GM19043 (cell line): ENCODE measurements around the gene PAIP1.
A peak's percentile ranks its signal among the peaks of the same experiment; 100 is the strongest.
"Not testable (repeated sequence)": the region's sequence is repeated elsewhere in the genome, so short reads cannot be mapped to it uniquely, and the experiment has no call there.

Source experiments
- ATAC-seq: cut with Tn5 transposase; IDR thresholded peaks from one replicate; pipeline ENCODE4 v1.9.1; 2021; ENCODE audit warnings: low read depth; ENCODE audit not compliant: unreplicated experiment

PAIP1 gene

GRCh38 chr5:43523662-43524072 is 33.2 kb downstream of the PAIP1 start:
- no peak for ATAC-seq

DNA sequence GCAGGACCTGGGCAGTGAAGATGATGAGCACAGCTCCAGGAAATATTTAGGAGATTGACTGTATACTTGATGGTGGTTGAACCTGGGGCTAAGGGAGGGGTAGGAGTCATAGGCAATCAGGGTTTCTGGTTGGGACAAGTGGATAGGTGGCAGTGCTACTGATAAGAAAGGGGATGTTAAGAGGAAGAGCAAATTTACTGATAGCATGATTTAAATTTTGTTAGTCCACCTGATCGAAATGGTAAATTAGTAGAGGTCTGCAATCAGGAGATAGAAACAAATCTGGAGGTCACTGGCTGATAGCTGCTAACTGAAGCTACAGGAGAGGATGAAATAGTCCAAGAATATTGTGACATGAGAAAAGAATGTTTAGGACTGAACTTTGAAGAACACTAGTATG is 36.3 kb downstream of the PAIP1 start:
- no peak for ATAC-seq

GRCh38 chr5:43515678-43516048 is 41.2 kb downstream of the PAIP1 start:
- ATAC-seq: no peak

GRCh38 chr5:43514816-43515677 is 41.8 kb downstream of the PAIP1 start, which contains the start of gene C5orf34:
Gene C5orf34 (minus strand): TSS chr5:43515148. CDS start chr5:43509339, 5,809 bp downstream.
- ATAC-seq: peak; percentile 97

DNA sequence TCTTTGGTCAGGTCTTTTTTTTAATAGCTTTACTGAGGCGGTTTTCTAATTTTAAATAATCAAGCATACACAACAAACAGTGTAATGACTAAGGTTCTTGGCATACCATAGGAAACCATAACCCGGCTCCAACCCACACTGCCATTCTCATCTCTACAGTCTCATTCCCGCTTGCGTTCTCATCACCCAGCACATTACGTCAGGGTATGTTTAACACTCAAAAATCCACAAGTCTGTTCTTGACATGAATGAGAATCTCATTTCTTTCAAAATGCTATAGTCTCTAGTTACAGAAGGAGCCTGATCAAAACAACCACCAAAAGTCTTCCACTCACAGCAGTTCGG is 42.4 kb downstream of the PAIP1 start:
- ATAC-seq: peak; percentile 23

DNA sequence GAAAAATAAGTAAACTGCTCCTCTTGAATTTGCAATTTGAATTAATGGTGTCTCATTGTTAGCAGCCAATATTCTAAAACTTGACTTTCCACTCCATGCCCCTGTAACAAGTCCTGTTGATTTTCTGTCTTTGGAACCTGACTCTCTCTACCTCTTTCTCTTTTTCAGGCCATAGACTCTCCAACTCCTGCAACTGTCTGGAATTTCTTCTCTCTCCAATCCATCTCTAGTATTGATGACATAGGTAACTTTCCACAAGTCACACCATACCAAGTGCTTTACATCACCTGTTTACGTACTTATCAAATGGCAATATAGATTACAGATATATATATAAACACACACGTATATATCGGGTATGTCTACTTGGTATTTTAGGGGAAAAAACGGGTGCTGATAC is 42.9 kb downstream of the PAIP1 start:
- no peak for ATAC-seq

DNA sequence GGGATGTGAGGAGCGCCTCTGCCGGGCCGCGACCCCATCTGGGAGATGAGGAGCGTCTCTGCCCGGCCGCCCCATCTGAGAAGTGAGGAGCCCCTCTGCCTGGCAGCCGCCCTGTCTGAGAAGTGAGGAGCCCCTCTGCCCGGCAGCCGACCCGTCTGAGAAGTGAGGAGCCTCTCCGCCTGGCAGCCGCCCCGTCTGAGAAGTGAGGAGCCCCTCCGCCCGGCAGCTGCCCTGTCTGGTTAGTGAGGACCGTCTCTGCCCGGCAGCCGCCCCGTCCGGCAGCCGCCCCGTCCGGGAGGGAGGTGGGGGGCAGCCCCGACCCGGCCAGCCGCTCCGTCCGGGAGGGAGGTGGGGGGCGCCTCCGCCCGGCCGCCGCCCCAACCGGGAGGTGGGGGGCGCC is 45.8 kb downstream of the PAIP1 start:
- not testable (repeated sequence) for ATAC-seq

GRCh38 chr5:43498581-43498980 is 58.3 kb downstream of the PAIP1 start:
- no peak for ATAC-seq

DNA sequence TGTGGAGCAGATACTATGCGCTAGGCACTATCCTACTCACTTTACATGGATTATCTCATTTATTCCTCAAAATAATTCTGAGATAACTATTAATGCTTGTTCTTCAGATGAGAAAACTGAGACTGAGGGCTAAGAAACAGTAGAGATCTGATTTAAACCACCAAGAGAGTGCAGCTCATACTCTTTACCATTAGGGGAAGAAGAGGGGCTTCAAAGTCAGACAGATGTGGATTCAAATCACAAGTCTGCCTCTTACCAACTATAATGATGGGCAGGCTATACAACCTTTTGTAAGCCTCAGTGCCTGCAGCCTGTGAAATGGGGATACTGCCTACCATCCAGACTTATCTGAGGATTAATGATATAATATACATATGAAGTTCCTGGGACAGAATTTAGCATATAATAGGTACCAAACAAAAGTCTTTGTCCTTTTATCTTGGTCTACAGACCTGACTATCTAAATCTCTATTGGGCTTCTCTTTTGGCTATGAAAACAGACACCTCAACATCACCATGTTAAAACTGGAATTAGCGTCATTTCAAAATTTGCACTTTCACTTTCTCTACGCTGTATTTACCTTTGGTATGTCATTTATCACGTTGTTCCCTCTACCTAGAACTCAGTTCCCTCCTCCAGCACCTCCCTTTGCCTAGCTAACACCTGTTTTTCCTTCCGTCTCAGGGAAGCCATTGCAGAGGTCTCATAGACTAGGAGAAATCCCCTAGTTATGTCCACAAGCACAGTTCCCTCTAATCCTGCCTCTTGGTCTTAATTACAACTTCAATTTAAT is 59.4 kb downstream of the PAIP1 start:
- no peak for ATAC-seq

GRCh38 chr5:43491326-43491725 is 65.6 kb downstream of the PAIP1 start:
- ATAC-seq: no peak

DNA sequence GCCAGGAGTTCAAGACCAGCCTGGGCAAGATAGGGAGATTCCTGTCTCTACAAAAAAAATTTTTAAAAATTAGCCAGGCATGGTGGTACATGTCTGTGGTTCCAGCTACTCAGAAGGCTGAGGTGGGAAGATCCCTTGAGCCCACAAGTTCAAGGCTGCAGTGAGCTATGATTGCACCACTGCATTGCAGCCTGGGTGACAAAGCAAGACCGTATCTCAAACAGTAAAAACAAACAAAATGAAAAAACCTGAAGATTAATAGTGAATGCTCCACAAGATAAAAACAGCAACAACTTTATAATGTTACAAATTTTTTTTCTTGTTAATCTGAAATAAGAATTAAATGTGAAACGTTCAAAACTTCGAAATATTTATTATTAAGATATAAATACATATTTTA is 70.5 kb downstream of the PAIP1 start:
- ATAC-seq: no peak

DNA sequence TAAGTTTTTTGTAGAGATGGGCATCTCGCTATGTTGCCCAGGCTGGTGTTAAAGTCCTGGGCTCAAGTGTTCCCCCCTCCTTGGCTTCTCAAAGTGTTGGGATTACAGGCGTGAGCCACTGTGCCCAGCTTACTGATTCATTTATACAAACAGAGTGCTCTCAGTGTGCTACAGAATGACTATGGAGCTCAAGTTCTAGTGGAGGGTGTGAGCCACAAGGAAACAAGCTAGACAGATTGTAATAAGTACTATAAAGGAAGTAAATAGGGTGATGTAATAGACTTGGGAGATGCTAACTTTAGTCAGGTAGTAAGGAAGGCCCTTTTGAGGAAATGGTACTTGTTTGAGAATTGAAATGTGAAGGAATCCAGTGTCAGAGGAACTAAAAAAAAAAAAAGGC is 71.5 kb downstream of the PAIP1 start:
- no peak for ATAC-seq

- ATAC-seq: peak; percentile 66
These were observed 72.6 kb downstream of the PAIP1 start for GRCh38 chr5:43484106-43484849.

DNA sequence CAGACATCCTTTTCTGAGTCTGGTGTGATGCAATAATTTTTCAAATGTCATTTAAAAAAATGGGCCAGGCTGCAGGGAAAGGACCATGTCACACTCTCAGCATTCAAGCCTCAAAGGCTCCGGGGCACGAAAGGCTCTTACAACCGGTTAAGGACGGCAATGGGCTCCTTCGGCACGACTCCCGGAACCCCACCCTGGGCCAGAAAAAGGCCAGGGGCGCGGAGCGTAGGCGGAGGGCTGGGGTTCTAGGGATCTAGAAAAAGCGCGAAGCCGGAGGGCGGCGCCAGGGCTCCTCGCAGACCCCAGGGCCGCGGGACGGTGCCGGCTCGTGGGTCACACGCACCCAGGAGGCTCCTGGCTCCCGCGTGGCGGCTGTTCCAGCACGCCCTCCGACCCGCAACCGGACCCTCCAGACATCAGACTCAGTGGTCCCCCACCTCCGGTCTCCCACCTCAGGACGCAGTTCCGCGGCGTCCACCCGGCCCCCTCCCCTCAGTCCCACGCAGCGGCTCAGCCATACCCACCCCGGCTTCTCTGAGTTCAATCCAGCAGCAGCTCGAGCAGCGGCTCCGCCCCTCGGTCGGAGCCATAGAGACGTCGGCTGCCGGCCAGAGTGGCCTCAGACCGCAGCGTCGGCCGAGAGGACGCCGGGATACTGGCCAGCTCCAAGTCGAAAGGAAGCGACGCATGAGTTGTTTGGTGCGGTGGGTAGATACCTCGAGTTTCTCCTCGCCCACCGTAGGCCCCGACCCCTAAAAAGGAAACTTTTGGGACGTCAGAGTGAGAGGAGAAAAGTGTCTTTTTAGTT is 73.4 kb downstream of the PAIP1 start, which contains the start of gene TMEM267:
Gene TMEM267 (minus strand): TSS at position 568 of the 808 bp plus-strand sequence. CDS start 29,896 bp downstream, outside the sequence.
- peak; percentile 87 for ATAC-seq

DNA sequence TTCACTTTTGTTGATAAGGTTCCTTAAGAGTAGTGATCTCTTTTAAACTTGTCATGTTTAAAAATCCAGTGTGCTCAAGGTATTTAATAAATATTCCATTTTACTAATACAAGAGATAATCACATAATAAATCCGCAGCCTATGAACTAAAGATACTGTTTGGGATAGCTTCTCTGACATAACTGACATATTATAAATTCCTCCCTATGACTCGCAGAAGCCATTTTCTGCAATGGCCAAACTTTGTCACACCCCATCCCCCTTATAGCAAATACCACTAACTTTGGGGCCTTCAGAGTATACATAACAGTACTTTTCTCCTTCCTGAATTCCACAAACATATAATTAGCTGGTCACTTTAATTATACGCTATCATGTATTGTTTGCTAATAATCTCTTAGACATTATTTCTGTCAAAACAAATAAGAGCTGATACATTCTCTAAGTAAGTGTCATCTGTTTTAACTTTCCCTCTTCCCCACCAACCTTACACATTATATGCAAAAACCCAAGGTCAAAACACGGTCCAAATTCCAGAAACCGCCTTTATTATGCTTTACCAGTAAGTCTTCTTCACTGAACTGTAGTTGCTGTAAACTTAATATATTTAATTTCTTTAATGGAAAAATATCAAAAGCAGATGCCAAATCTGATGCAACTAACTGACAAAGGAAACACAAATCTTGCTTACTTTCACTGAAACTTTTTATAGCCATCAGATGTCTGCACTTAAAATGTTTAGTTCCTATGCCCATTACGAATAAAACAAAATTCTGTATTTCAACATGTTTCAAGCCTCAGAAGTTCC is 74.2 kb downstream of the PAIP1 start:
- ATAC-seq: no peak
